Stomach (tissue), 9 donors: ENCODE measurements around the gene PPP1R16B. TPM values are rescaled to one million over a fixed set of nuclear protein-coding genes. Genes with fewer than 3 reads are reported as not detected.
A peak's percentile ranks its signal among the peaks of the same experiment; 100 is the strongest.
"Not testable (repeated sequence)": the region's sequence is repeated elsewhere in the genome, so short reads cannot be mapped to it uniquely, and the experiment has no call there.

Experiments
- DNase-seq, 2 donors: peaks; one replicate each; pipeline versions ENCODE4 v3.0.0 to v3.0.0-alpha.2; 2013 to 2019
- H3K27ac ChIP-seq, 5 donors: fragments of 200-600 bp in 4 of 5; sonication (generic) in 4 of 5; one replicate each; pipeline ENCODE4 v1.5.1; 2013 to 2019; ENCODE audit warnings: mild to moderate bottlenecking in 1 of 5, moderate library complexity in 1 of 5
- H3K27me3 ChIP-seq, 3 donors: fragments of 200-600 bp; sonication (generic); one replicate each; pipeline ENCODE4 v1.5.1; 2017 to 2019; ENCODE audit warnings: mixed run types in 1 of 3
- H3K36me3 ChIP-seq, 4 donors: fragments of 200-600 bp; sonication (generic); 1 replicate in 3 of 4; 2 replicates in 1 of 4; pipeline ENCODE4 v1.5.1; 2016 to 2019
- H3K4me1 ChIP-seq, 4 donors: fragments of 200-600 bp; sonication (generic); one replicate each; pipeline ENCODE4 v1.5.1; 2016 to 2019
- H3K4me3 ChIP-seq, 4 donors: fragments of 200-600 bp; sonication (generic) in 3 of 4; one replicate each; pipeline ENCODE4 v1.5.1; 2016 to 2019; ENCODE audit warnings: mild to moderate bottlenecking in 1 of 4
- H3K9me3 ChIP-seq, 4 donors: fragments of 200-600 bp; sonication (generic); one replicate each; pipeline ENCODE4 v1.5.1; 2016 to 2019
- EP300 ChIP-seq: sonication (generic); formaldehyde crosslinking; IDR thresholded peaks from one replicate; pipeline ENCODE4 v1.6.1; 2017; ENCODE audit warnings: antibody characterized with exemption
- POLR2A ChIP-seq, 4 donors: fragments of 450-650 bp; IDR thresholded peaks; one replicate each; pipeline ENCODE4 v1.6.1; 2016; ENCODE audit warnings: antibody characterized with exemption in 4 of 4, control low read depth in 2 of 4, mild to moderate bottlenecking in 1 of 4, moderate library complexity in 1 of 4
- POLR2AphosphoS5 ChIP-seq, 3 donors: sonication (generic); formaldehyde crosslinking; IDR thresholded peaks; one replicate each; pipeline ENCODE4 v1.6.1; 2016; ENCODE audit warnings: antibody characterized with exemption in 3 of 3
- WGBS, 5 donors: extraction: QIAGEN DNeasy Blood & Tissue Kit in 3 of 5; methylation state at CpG; one replicate each; pipeline versions ENCODE4 v1.1.5 to v1.1.7; 2013 to 2018; 5-methylcytosine and 5-hydroxymethylcytosine counted together
- intact Hi-C: fragments of 100-400 bp; cut with DNase I; formaldehyde crosslinking; loops from one replicate; pipeline ENCODE4 v1.15.1; 2023; ENCODE audit warnings: low total_unique reads
- polyA plus RNA-seq, 3 donors: library from polyadenylated mRNA; stranded (reverse); fragments of 200-250 nt; gene quantifications; one replicate each; pipeline ENCODE4 v1.2.3, GENCODE V29; 2013
- total RNA-seq, 5 donors: library from RNA; depleted of rRNA; stranded (reverse); fragments of >200 nt; gene quantifications; one replicate each; pipeline versions ENCODE4 v1.1.0 to v1.2.3, GENCODE V29; 2014 to 2016
- TF ChIP-seq, protein P1 (sequence below), 7 experiments: fragments of 450-650 bp in 4 of 7; fragments of 200-600 bp in 3 of 7; sonication (generic) in 3 of 7; IDR thresholded peaks; one replicate each; pipeline ENCODE4 v1.5.1; 2016 to 2019; ENCODE audit warnings: antibody characterized with exemption in 7 of 7, control low read depth in 2 of 7, mild to moderate bottlenecking in 1 of 7
- donor health status: healthy with polysubstance abuse.
- donor health status: Bipolar disorder and iron deficiency.
- donor health status: healthy.

PPP1R16B gene
- total and polyA plus RNA-seq, 8 donors: 1.2 to 18.7 (median 6.2) TPM

DNA sequence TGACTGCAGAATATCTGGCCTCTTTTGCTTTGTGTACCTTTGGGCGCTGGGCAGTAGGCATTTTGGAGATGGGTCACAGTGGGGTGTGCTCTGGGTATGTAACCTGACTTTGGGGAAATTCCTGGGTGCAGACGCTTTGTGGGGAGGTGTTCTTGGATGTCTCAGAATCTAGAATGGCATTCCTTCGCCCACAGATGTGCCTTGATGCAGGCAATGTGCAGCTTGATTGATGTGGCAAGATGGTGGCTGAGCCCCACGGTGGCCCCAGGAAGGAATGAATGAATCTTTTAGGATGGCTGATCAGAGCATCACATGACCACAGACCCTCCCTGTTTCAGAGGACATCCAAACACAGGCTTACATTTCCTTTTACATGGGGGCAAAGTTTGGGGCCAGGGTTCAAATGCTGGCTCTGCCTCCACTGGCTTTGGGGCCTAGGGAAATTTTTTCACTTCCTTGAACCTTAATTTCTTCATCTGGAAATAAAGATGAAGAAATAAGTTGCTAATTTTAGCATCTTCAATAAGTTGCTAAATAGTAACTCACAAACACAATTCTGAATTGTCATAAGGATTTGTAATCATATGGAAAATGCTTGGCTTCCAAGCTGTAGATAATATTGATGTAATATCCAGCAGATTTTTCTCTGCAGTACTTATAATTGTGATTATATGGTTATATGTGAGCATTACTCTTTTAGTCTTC, 5.6 kb downstream of the PPP1R16B start:
- Histone ChIP-seq H3K4me3 (no peak overlapping the region), H3K27ac (no peak overlapping the region), H3K36me3 (no peaks in the 10 kb centered on the region), H3K9me3 (no peaks in the 10 kb centered on the region), H3K27me3 (peaks cover 3 to 55% (median 23%) of the 10 kb centered on the region in 3 donors), H3K4me1 (peaks cover 6 to 12% (median 9%) of the 10 kb centered on the region in 4 donors)
- no peak for TF ChIP-seq POLR2AphosphoS5 (IDR thresholded peaks at IDR 0.05)
- no peak for TF ChIP-seq POLR2A (IDR thresholded peaks at IDR 0.05)
- no peak for TF ChIP-seq EP300
- TF ChIP-seq, protein P1, sequence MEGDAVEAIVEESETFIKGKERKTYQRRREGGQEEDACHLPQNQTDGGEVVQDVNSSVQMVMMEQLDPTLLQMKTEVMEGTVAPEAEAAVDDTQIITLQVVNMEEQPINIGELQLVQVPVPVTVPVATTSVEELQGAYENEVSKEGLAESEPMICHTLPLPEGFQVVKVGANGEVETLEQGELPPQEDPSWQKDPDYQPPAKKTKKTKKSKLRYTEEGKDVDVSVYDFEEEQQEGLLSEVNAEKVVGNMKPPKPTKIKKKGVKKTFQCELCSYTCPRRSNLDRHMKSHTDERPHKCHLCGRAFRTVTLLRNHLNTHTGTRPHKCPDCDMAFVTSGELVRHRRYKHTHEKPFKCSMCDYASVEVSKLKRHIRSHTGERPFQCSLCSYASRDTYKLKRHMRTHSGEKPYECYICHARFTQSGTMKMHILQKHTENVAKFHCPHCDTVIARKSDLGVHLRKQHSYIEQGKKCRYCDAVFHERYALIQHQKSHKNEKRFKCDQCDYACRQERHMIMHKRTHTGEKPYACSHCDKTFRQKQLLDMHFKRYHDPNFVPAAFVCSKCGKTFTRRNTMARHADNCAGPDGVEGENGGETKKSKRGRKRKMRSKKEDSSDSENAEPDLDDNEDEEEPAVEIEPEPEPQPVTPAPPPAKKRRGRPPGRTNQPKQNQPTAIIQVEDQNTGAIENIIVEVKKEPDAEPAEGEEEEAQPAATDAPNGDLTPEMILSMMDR (IDR thresholded peaks at IDR 0.05): no peak
- no peak for DNase-seq
- intact Hi-C loops: no loop called here
- WGBS, 5 donors: 70 to 88% (median 75%) methylated on average over 4 of the region's 4 CpGs

DNA sequence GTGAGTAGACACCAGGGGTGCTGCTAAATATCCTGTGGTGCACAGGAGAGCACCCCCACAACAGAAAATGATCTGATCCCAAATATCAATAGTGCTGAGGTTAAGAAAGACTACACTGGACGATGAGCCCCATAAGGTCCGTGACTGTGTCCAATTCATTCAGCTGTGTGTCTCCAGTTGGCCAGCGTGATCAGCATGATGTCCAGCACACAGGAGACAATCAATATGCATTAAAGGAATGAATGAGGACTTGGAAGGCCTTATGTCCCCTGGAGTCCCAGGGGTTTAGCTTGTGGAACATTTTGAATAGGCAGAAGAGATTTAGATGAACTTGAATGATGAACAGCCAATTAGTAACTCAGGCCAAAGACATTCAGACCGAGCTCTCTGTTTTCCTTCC, 6.3 kb downstream of the PPP1R16B start:
- no peak for DNase-seq
- H3K36me3 ChIP-seq: no peaks in the 10 kb centered on the region
- 74 to 80% (median 77%) methylated on average over 4 of the region's 4 CpGs for WGBS, 5 donors
- H3K27me3 ChIP-seq: peaks cover 0 to 55% (median 16%) of the 10 kb centered on the region in 3 donors
- no peak overlapping the region for H3K27ac ChIP-seq
- no peaks in the 10 kb centered on the region for H3K9me3 ChIP-seq
- peaks cover 0 to 5% (median 2%) of the 10 kb centered on the region in 4 donors for H3K4me1 ChIP-seq
- no peak overlapping the region for H3K4me3 ChIP-seq
- intact Hi-C loops: no loop called here
- TF ChIP-seq POLR2AphosphoS5 (IDR thresholded peaks at IDR 0.05) (no peak), POLR2A (IDR thresholded peaks at IDR 0.05) (no peak), EP300 (no peak)
- TF ChIP-seq, protein P1 (IDR thresholded peaks at IDR 0.05): no peak

DNA sequence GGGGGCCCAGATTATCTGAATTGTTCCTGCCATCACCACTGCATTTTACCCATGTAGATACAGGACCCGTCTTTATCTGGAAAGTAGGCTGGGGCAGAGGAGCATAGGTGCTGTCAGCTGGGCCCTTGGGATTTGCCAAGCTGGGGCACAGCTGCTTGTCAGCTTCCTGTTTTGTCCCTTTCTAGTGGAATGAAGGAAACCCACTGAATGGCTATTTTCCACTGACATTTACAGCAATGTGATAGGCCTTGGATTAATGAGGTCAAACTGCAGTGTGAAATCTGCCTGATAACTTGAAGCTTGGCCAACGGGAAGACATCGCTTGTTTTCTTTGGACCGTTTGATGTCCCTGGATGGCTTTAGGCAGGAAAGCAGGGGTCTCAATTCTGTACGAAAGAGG, 6.7 kb downstream of the PPP1R16B start:
- TF ChIP-seq POLR2AphosphoS5 (IDR thresholded peaks at IDR 0.05) (no peak), EP300 (no peak), POLR2A (IDR thresholded peaks at IDR 0.05) (no peak)
- TF ChIP-seq, protein P1 (IDR thresholded peaks at IDR 0.05): no peak
- Histone ChIP-seq H3K27ac (no peak overlapping the region), H3K36me3 (no peaks in the 10 kb centered on the region), H3K9me3 (no peaks in the 10 kb centered on the region), H3K27me3 (peaks cover 0 to 53% (median 12%) of the 10 kb centered on the region in 3 donors), H3K4me1 (peaks cover 0 to 1% (median under 1%) of the 10 kb centered on the region in 4 donors), H3K4me3 (no peak overlapping the region)
- 59 to 67% (median 67%) methylated on average over 5 of the region's 5 CpGs for WGBS, 5 donors
- intact Hi-C loops: no loop called here
- DNase-seq: peak in 1 of 2 donors; percentile 18

DNA sequence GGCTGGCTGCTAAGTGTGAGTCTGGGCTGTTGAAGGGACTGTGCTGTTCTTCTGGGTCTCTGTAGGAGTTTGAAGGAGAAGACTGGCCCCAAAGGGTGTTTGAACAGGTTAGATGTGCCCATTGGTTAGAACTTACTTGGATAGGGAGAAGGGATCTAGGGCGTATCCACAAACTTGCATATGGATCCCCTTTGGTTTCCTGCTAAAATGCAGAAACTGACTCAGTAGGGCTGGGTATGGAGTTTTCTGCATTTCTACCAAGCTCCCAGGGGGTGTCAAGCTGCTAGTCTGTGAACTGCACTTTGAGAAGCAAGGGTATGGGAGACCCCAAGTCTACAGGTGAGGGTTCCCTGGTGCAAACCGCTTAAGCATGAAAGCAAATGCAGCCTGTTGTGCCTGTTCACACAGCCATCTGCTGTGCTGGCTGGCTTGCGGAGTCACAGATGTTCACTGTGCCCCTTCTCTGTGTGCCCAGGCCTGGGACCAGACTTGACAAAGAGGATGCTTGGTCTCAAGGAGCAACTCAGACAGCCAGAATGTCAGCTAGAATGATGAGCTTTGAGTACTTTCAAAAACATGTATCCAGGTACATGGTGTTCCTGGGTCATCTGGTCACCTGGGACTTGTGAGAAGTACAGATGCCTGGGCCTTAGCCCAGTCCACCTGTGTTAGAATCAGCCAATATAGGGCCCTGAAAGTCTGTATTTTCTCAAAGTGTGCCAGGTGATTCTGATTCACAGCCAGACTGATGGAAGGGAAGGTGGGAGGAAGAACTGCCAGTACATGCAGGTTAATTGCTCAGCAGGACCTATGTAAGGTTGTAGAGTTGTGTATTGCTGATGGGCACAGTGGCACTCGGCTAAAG, 7.4 kb downstream of the PPP1R16B start:
- Histone ChIP-seq H3K27ac (no peak overlapping the region), H3K27me3 (peaks cover 0 to 49% (median 4%) of the 10 kb centered on the region in 3 donors), H3K4me1 (no peaks in the 10 kb centered on the region), H3K9me3 (no peaks in the 10 kb centered on the region), H3K36me3 (no peaks in the 10 kb centered on the region), H3K4me3 (no peak overlapping the region)
- no peak for TF ChIP-seq POLR2AphosphoS5 (IDR thresholded peaks at IDR 0.05)
- TF ChIP-seq POLR2A (IDR thresholded peaks at IDR 0.05): no peak
- TF ChIP-seq EP300: no peak
- TF ChIP-seq, protein P1 (IDR thresholded peaks at IDR 0.05): no peak
- WGBS, 5 donors: 76 to 92% (median 83%) methylated on average over 4 of the region's 4 CpGs
- DNase-seq: no peak
- intact Hi-C loops: no loop called here

DNA sequence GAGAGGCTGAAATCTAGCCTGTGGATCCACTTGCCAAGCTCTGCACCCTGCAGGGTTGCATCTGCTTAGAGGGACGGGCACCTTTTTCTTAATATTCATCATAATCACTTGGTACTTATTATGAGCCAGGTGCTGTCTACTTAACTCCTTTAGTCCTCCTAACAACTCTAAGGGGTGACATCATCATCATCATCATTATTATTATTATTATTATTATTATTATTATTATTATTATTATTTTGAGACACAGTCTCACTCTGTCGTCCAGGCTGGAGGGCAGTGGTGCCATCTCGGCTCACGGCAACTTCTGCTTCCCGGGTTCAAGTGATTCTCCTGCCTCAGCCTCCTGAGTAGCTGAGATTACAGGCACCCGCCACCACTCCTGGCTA, 8.1 kb downstream of the PPP1R16B start:
- 89 to 95% (median 91%) methylated on average over 6 of the region's 6 CpGs for WGBS, 5 donors
- intact Hi-C loops: not testable (repeated sequence)

More for the DNA sequence above, 8.1 kb downstream of the PPP1R16B start:
- H3K4me3 ChIP-seq, H3K36me3 ChIP-seq, H3K4me1 ChIP-seq, H3K27ac ChIP-seq, H3K9me3 ChIP-seq, DNase-seq: not testable (repeated sequence)
- H3K27me3 ChIP-seq: peaks cover 0 to 48% (median 0%) of the 10 kb centered on the region in 3 donors
